ENCODE measurements around the gene BICDL2. TPM values are rescaled to one million over a fixed set of nuclear protein-coding genes. Genes with fewer than 3 reads are reported as not detected.
"Not testable (repeated sequence)": the region's sequence is repeated elsewhere in the genome, so short reads cannot be mapped to it uniquely, and the experiment has no call there.

BICDL2 gene
- total RNA-seq, 1 experiment from 2014 or later: not detected

GRCh38 chr16:3059723-3060242 lies 23.0 kb upstream of the BICDL2 start:
- DNase-seq: no peak
- H3K27me3 ChIP-seq (ENCODE audit: low read length): no peaks in the 10 kb centered on the region
- no peaks in the 10 kb centered on the region for H3K36me3 ChIP-seq (ENCODE audit: insufficient read depth, low read length)
- H2AFZ ChIP-seq (ENCODE audit: low read length): peak overlapping the region; percentile 82; the same call in 1 of the 2 replicates
- H3K4me3 ChIP-seq (ENCODE audit: low read length): peak overlapping the region; percentile 91
- H3K9ac ChIP-seq (ENCODE audit: low read length): peak overlapping the region; percentile 95
- no peaks in the 10 kb centered on the region for H3K9me3 ChIP-seq (ENCODE audit: low read length)
- H3K79me2 ChIP-seq (ENCODE audit: low read length): no peaks in the 10 kb centered on the region
- 0 out of 2 replicates have a peak, but pooled peaks cover 11% of the 10 kb centered on the region for H4K20me1 ChIP-seq (ENCODE audit: insufficient read depth, low read depth, low read length)
- H3K4me1 ChIP-seq (ENCODE audit: low read length): peaks cover 18% of the 10 kb centered on the region
- H3K4me2 ChIP-seq (ENCODE audit: low read depth, low read length, poor library complexity, severe bottlenecking): peak overlapping the region; percentile 90
- no peak overlapping the region for H3K27ac ChIP-seq (ENCODE audit: low read length)
- no peaks in the 10 kb centered on the region for H3K9me2 ChIP-seq (replicated peaks; ENCODE audit: insufficient read depth, low read length)

GRCh38 chr16:3059041-3059722 lies 22.4 kb upstream of the BICDL2 start:
- Histone ChIP-seq H4K20me1 (ENCODE audit: insufficient read depth, low read depth, low read length) (0 out of 2 replicates have a peak, but pooled peaks cover 11% of the 10 kb centered on the region), H3K4me1 (ENCODE audit: low read length) (peaks cover 18% of the 10 kb centered on the region), H3K9me2 (replicated peaks; ENCODE audit: insufficient read depth, low read length) (no peaks in the 10 kb centered on the region), H3K36me3 (ENCODE audit: insufficient read depth, low read length) (no peaks in the 10 kb centered on the region), H3K27ac (ENCODE audit: low read length) (no peak overlapping the region), H3K9ac (ENCODE audit: low read length) (peak overlapping the region; percentile 95), H3K9me3 (ENCODE audit: low read length) (no peaks in the 10 kb centered on the region), H3K27me3 (ENCODE audit: low read length) (no peaks in the 10 kb centered on the region), H3K4me2 (ENCODE audit: low read depth, low read length, poor library complexity, severe bottlenecking) (peak overlapping the region; percentile 90), H2AFZ (ENCODE audit: low read length) (peak overlapping the region; percentile 88; the same call in 1 of the 2 replicates), H3K79me2 (ENCODE audit: low read length) (no peaks in the 10 kb centered on the region), H3K4me3 (ENCODE audit: low read length) (peak overlapping the region; percentile 91)
- DNase-seq: peak; percentile 93

DNA sequence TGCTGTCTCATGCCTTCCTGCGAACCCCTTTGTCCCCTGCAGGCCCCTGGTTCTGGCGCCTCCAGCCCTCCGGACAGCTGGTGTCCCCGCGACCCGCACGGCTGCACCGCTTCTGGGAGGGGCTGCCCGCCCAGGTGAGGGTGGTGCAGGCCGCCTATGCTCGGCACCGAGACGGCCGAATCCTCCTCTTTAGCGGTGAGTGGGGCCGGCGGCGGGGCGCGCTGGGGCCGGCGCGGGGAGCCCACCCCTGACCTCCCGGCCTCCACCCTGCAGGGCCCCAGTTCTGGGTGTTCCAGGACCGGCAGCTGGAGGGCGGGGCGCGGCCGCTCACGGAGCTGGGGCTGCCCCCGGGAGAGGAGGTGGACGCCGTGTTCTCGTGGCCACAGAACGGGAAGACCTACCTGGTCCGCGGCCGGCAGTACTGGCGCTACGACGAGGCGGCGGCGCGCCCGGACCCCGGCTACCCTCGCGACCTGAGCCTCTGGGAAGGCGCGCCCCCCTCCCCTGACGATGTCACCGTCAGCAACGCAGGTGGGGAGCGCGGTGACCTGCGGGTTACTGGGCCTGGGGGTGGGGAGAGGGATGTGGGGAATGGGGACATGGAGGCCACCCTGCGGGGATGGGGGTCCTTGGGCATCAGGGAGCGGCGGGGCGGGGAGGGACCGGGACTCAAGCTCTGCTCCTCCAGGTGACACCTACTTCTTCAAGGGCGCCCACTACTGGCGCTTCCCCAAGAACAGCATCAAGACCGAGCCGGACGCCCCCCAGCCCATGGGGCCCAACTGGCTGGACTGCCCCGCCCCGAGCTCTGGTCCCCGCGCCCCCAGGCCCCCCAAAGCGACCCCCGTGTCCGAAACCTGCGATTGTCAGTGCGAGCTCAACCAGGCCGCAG lies 21.6 kb upstream of the BICDL2 start:
- no peaks in the 10 kb centered on the region for H3K9me3 ChIP-seq (ENCODE audit: low read length)
- H3K4me3 ChIP-seq (ENCODE audit: low read length): peak overlapping the region; percentile 91
- DNase-seq: peak; percentile 78
- H3K79me2 ChIP-seq (ENCODE audit: low read length): no peaks in the 10 kb centered on the region
- no peak overlapping the region for H3K27ac ChIP-seq (ENCODE audit: low read length)
- peak overlapping the region; percentile 95 for H3K9ac ChIP-seq (ENCODE audit: low read length)
- no peaks in the 10 kb centered on the region for H3K27me3 ChIP-seq (ENCODE audit: low read length)
- H2AFZ ChIP-seq (ENCODE audit: low read length): peak overlapping the region; percentile 88; the same call in 1 of the 2 replicates
- H3K4me1 ChIP-seq (ENCODE audit: low read length): peaks cover 18% of the 10 kb centered on the region
- H4K20me1 ChIP-seq (ENCODE audit: insufficient read depth, low read depth, low read length): 0 out of 2 replicates have a peak, but pooled peaks cover 11% of the 10 kb centered on the region
- peak overlapping the region; percentile 90 for H3K4me2 ChIP-seq (ENCODE audit: low read depth, low read length, poor library complexity, severe bottlenecking)
- H3K9me2 ChIP-seq (replicated peaks; ENCODE audit: insufficient read depth, low read length): no peaks in the 10 kb centered on the region
- H3K36me3 ChIP-seq (ENCODE audit: insufficient read depth, low read length): no peaks in the 10 kb centered on the region

GRCh38 chr16:3057181-3058138 lies 20.7 kb upstream of the BICDL2 start:
- Histone ChIP-seq H3K4me3 (ENCODE audit: low read length) (no peak overlapping the region), H3K4me2 (ENCODE audit: low read depth, low read length, poor library complexity, severe bottlenecking) (peak overlapping the region; percentile 90), H3K27ac (ENCODE audit: low read length) (no peak overlapping the region), H3K79me2 (ENCODE audit: low read length) (no peaks in the 10 kb centered on the region), H3K9ac (ENCODE audit: low read length) (0 out of 2 replicates have a peak overlapping the region, but pooled peaks have one; percentile 95), H4K20me1 (ENCODE audit: insufficient read depth, low read depth, low read length) (0 out of 2 replicates have a peak, but pooled peaks cover 11% of the 10 kb centered on the region), H3K4me1 (ENCODE audit: low read length) (peaks cover 18% of the 10 kb centered on the region), H2AFZ (ENCODE audit: low read length) (no peak overlapping the region), H3K9me3 (ENCODE audit: low read length) (no peaks in the 10 kb centered on the region), H3K27me3 (ENCODE audit: low read length) (no peaks in the 10 kb centered on the region), H3K9me2 (replicated peaks; ENCODE audit: insufficient read depth, low read length) (no peaks in the 10 kb centered on the region), H3K36me3 (ENCODE audit: insufficient read depth, low read length) (no peaks in the 10 kb centered on the region)
- DNase-seq: no peak

- Histone ChIP-seq H3K9ac (ENCODE audit: low read length) (no peak overlapping the region), H2AFZ (ENCODE audit: low read length) (no peak overlapping the region), H3K9me3 (ENCODE audit: low read length) (no peaks in the 10 kb centered on the region), H3K27me3 (ENCODE audit: low read length) (no peaks in the 10 kb centered on the region), H3K79me2 (ENCODE audit: low read length) (no peaks in the 10 kb centered on the region), H3K4me1 (ENCODE audit: low read length) (peaks cover 18% of the 10 kb centered on the region), H3K27ac (ENCODE audit: low read length) (no peak overlapping the region), H3K36me3 (ENCODE audit: insufficient read depth, low read length) (no peaks in the 10 kb centered on the region), H3K4me3 (ENCODE audit: low read length) (no peak overlapping the region), H4K20me1 (ENCODE audit: insufficient read depth, low read depth, low read length) (0 out of 2 replicates have a peak, but pooled peaks cover 11% of the 10 kb centered on the region), H3K9me2 (replicated peaks; ENCODE audit: insufficient read depth, low read length) (no peaks in the 10 kb centered on the region), H3K4me2 (ENCODE audit: low read depth, low read length, poor library complexity, severe bottlenecking) (no peak overlapping the region)
- no peak for DNase-seq
These were observed 19.8 kb upstream of the BICDL2 start for GRCh38 chr16:3056336-3057180.

DNA sequence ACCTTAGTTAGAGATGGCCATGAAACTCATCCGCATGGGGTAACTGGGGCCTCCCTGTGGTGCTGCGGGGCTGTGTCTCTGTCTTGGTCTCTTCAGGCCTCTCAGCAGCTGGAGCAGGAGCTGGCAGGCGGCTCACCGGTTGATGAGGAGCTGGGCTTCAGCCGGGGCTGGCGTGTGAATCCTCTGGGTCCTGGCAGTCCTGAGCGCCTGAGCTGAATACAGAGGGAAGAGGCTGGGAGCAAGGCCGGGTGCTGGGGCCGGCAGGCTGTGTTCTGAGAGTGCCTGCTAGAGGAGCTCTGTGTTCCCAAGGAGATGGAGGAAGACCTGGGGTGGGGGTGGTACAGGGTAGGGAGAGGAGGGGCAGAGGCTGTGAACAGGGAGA lies 19.0 kb upstream of the BICDL2 start:
- not testable (repeated sequence) for H3K4me3 ChIP-seq (ENCODE audit: low read length); H3K79me2 ChIP-seq (ENCODE audit: low read length); DNase-seq; H3K9ac ChIP-seq (ENCODE audit: low read length); H3K27me3 ChIP-seq (ENCODE audit: low read length); H3K9me2 ChIP-seq (replicated peaks; ENCODE audit: insufficient read depth, low read length); H3K9me3 ChIP-seq (ENCODE audit: low read length); H3K36me3 ChIP-seq (ENCODE audit: insufficient read depth, low read length); H3K27ac ChIP-seq (ENCODE audit: low read length); H3K4me2 ChIP-seq (ENCODE audit: low read depth, low read length, poor library complexity, severe bottlenecking); H2AFZ ChIP-seq (ENCODE audit: low read length)
- Histone ChIP-seq H3K4me1 (ENCODE audit: low read length) (peaks cover 21% of the 10 kb centered on the region), H4K20me1 (ENCODE audit: insufficient read depth, low read depth, low read length) (0 out of 2 replicates have a peak, but pooled peaks cover 11% of the 10 kb centered on the region)

Data from Karpas-422 (cell line).